H9 (cell line): ENCODE results near the gene TBC1D23. TPM values are rescaled to one million over a fixed set of nuclear protein-coding genes. Genes with fewer than 3 reads are reported as not detected.

Source experiments
- DNase-seq: peaks from one replicate; pipeline ENCODE4 v3.0.0-alpha.2; 2017
- H2AFZ ChIP-seq: one replicate; pipeline ENCODE4 v1.6.1; 2013; ENCODE audit warnings: mild to moderate bottlenecking, low read length, control low read depth, moderate library complexity
- H2AK5ac ChIP-seq: 2 replicates; pipeline ENCODE4 v1.6.1; 2013; ENCODE audit warnings: low read length, control low read depth, mixed read lengths; ENCODE audit not compliant: insufficient read length
- H2BK120ac ChIP-seq: one replicate; pipeline ENCODE4 v1.6.1; 2013; ENCODE audit warnings: low read depth, mild to moderate bottlenecking, low read length, control low read depth, inconsistent platforms; ENCODE audit not compliant: poor library complexity, severe bottlenecking
- H2BK12ac ChIP-seq: 2 replicates; pipeline ENCODE4 v1.6.1; 2013; ENCODE audit warnings: low read length, control low read depth, mixed read lengths, low read depth; ENCODE audit not compliant: insufficient read length
- H2BK15ac ChIP-seq: 2 replicates; pipeline ENCODE4 v1.6.1; 2013; ENCODE audit warnings: low read depth, low read length, control low read depth
- H2BK20ac ChIP-seq: one replicate; pipeline ENCODE4 v1.6.1; 2013; ENCODE audit warnings: low read depth, mild to moderate bottlenecking, low read length, control low read depth, inconsistent platforms; ENCODE audit not compliant: poor library complexity, severe bottlenecking
- H2BK5ac ChIP-seq: 2 replicates; pipeline ENCODE4 v1.6.1; 2013; ENCODE audit warnings: low read length, control low read depth, mixed read lengths; ENCODE audit not compliant: insufficient read length
- H3K14ac ChIP-seq: 2 replicates; pipeline ENCODE4 v1.6.1; 2013; ENCODE audit warnings: low read length, control low read depth; ENCODE audit not compliant: insufficient read depth
- H3K18ac ChIP-seq: 2 replicates; pipeline ENCODE4 v1.6.1; 2013; ENCODE audit warnings: low read depth, mild to moderate bottlenecking, mixed read lengths, low read length, control low read depth; ENCODE audit not compliant: insufficient read length
- H3K23ac ChIP-seq: 2 replicates; pipeline ENCODE4 v1.6.1; 2013; ENCODE audit warnings: low read length, control low read depth, mixed read lengths, low read depth; ENCODE audit not compliant: insufficient read length
- H3K23me2 ChIP-seq: 2 replicates; pipeline ENCODE4 v1.6.1; 2013; ENCODE audit warnings: low read depth, mild to moderate bottlenecking, mixed read lengths, low read length, control low read depth; ENCODE audit not compliant: insufficient read length, poor library complexity, severe bottlenecking
- H3K27ac ChIP-seq: 2 replicates; pipeline ENCODE4 v1.5.1; 2013; ENCODE audit warnings: low read length, control low read depth, mixed read lengths, low read depth; ENCODE audit not compliant: insufficient read length
- H3K27me3 ChIP-seq: 2 replicates; pipeline ENCODE4 v1.6.1; 2013; ENCODE audit warnings: low read length, control low read depth, inconsistent platforms; ENCODE audit not compliant: insufficient read depth
- H3K4ac ChIP-seq: 2 replicates; pipeline ENCODE4 v1.6.1; 2013; ENCODE audit warnings: low read depth, mild to moderate bottlenecking, control low read depth, inconsistent platforms, low read length, moderate library complexity
- H3K4me1 ChIP-seq: 2 replicates; pipeline ENCODE4 v1.6.1; 2013; ENCODE audit warnings: low read length, control low read depth, inconsistent platforms; ENCODE audit not compliant: insufficient read depth
- H3K4me2 ChIP-seq: 2 replicates; pipeline ENCODE4 v1.6.1; 2013; ENCODE audit warnings: low read length, control low read depth, mixed read lengths; ENCODE audit not compliant: insufficient read length, insufficient read depth
- H3K56ac ChIP-seq: 2 replicates; pipeline ENCODE4 v1.6.1; 2013; ENCODE audit warnings: low read depth, mild to moderate bottlenecking, mixed read lengths, low read length, control low read depth; ENCODE audit not compliant: insufficient read length
- H3K79me1 ChIP-seq: 2 replicates; pipeline ENCODE4 v1.6.1; 2013; ENCODE audit warnings: low read depth, mild to moderate bottlenecking, moderate library complexity, low read length, control low read depth, inconsistent platforms; ENCODE audit not compliant: insufficient read depth, poor library complexity, severe bottlenecking
- H3K79me2 ChIP-seq: 2 replicates; pipeline ENCODE4 v1.6.1; 2013; ENCODE audit warnings: low read length, control low read depth, inconsistent platforms; ENCODE audit not compliant: insufficient read depth
- H3K9ac ChIP-seq: 2 replicates; pipeline ENCODE4 v1.6.1; 2013; ENCODE audit warnings: low read length, control low read depth, mixed read lengths; ENCODE audit not compliant: insufficient read length; ENCODE audit errors: extremely low read depth
- H3K9me3 ChIP-seq: one replicate; pipeline ENCODE4 v1.6.1; 2013; ENCODE audit warnings: low read depth, low read length, inconsistent platforms; ENCODE audit not compliant: control insufficient read depth
- H3T11ph ChIP-seq: one replicate; pipeline ENCODE4 v1.6.1; 2013; ENCODE audit warnings: mild to moderate bottlenecking, low read length, control low read depth, inconsistent platforms
- H4K20me1 ChIP-seq: one replicate; pipeline ENCODE4 v1.6.1; 2013; ENCODE audit not compliant: control insufficient read depth, insufficient read length, insufficient read depth
- H4K5ac ChIP-seq: 2 replicates; pipeline ENCODE4 v1.6.1; 2013; ENCODE audit warnings: low read depth, mild to moderate bottlenecking, mixed read lengths, low read length, control low read depth; ENCODE audit not compliant: insufficient read length
- H4K8ac ChIP-seq: replicated peaks from 2 replicates; pipeline ENCODE4 v1.6.1; 2013; ENCODE audit warnings: low read length, control low read depth, mixed read lengths, low read depth; ENCODE audit not compliant: insufficient read length
- H4K91ac ChIP-seq: 2 replicates; pipeline ENCODE4 v1.6.1; 2013; ENCODE audit warnings: low read depth, mild to moderate bottlenecking, moderate library complexity, mixed read lengths, low read length, control low read depth; ENCODE audit not compliant: insufficient read length
- H3K27ac Mint-ChIP-seq, 3 experiments: 2 replicates in 2 of 3; 3 replicates in 1 of 3; pipeline ENCODE4 v1.8.0; 2020 to 2021; ENCODE audit warnings: mixed read lengths in 3 of 3, mild to moderate bottlenecking in 1 of 3, moderate library complexity in 1 of 3
- H3K27me3 Mint-ChIP-seq: 2 replicates; pipeline ENCODE4 v1.8.0; 2021; ENCODE audit warnings: low read depth, mild to moderate bottlenecking, moderate library complexity, mixed read lengths
- H3K36me3 Mint-ChIP-seq, 3 experiments: 2 replicates in 2 of 3; 3 replicates in 1 of 3; pipeline ENCODE4 v1.8.0; 2020 to 2021; ENCODE audit warnings: low read depth in 3 of 3, mixed read lengths in 3 of 3; ENCODE audit not compliant: insufficient read depth in 1 of 3
- H3K4me1 Mint-ChIP-seq, 2 experiments: 2 replicates each; pipeline ENCODE4 v1.8.0; 2020; ENCODE audit warnings: mixed read lengths in 2 of 2
- H3K4me3 Mint-ChIP-seq, 2 experiments: 2 replicates in 1 of 2; 3 replicates in 1 of 2; pipeline ENCODE4 v1.8.0; 2020 to 2021; ENCODE audit warnings: mild to moderate bottlenecking in 2 of 2, mixed read lengths in 2 of 2, moderate library complexity in 1 of 2
- H3K9me3 Mint-ChIP-seq, 2 experiments: 2 replicates in 1 of 2; 3 replicates in 1 of 2; pipeline ENCODE4 v1.8.0; 2020; ENCODE audit warnings: mild to moderate bottlenecking in 2 of 2, mixed read lengths in 2 of 2, moderate library complexity in 1 of 2
- CTCF ChIP-seq: fragments of 200-600 bp; sonication (generic); conservative IDR thresholded peaks from 3 replicates; pipeline ENCODE4 v1.8.0; 2021; ENCODE audit warnings: antibody characterized with exemption, mild to moderate bottlenecking
- WGBS: extraction: QIAGEN DNeasy Blood & Tissue Kit; methylation state at CpG from one replicate; pipeline ENCODE4 v1.1.7; 2013; ENCODE audit warnings: missing lambda C conversion rate, low lambda C conversion rate, mixed read lengths; ENCODE audit not compliant: insufficient read length; ENCODE audit errors: extremely low coverage; 5-methylcytosine and 5-hydroxymethylcytosine counted together
- total RNA-seq: library from RNA; stranded (reverse); gene quantifications from 2 replicates; pipeline ENCODE4 v1.2.1, GENCODE V29; 2021

The TBC1D23 gene
- total RNA-seq, 1 experiment from 2014 or later = 37.1 TPM

- Histone ChIP-seq H3K23ac (no peak overlapping the region), H2BK15ac (no peak overlapping the region), H3K27ac (no peak overlapping the region), H3T11ph (no peak overlapping the region), H2AFZ (no peak overlapping the region), H4K91ac (no peak overlapping the region), H3K4me1 (no peaks in the 10 kb centered on the region), H3K56ac (no peak overlapping the region), H2BK120ac (no peak overlapping the region), H3K4me2 (no peak overlapping the region), H3K79me2 (no peaks in the 10 kb centered on the region), H4K8ac (no peak overlapping the region), H3K9me3 (no peaks in the 10 kb centered on the region), H3K14ac (no peak overlapping the region), H3K9ac (no peak overlapping the region), H3K79me1 (no peaks in the 10 kb centered on the region), H2BK5ac (no peak overlapping the region), H3K27me3 (no peaks in the 10 kb centered on the region), H2BK20ac (no peak overlapping the region), H3K18ac (no peak overlapping the region), H2AK5ac (no peak overlapping the region), H2BK12ac (no peak overlapping the region), H4K20me1 (no peaks in the 10 kb centered on the region), H3K4ac (no peak overlapping the region), H3K23me2 (peaks cover 5% of the 10 kb centered on the region), H4K5ac (no peak overlapping the region)
- WGBS = no CpG with 5 or more reads among the region's 10 CpGs
- TF ChIP-seq CTCF = no peak
- peaks cover 3 to 24% (median 19%) of the 10 kb centered on the region in 3 experiments; a peak in 6 of 7 replicates for H3K36me3 Mint-ChIP-seq
- no peaks in the 10 kb centered on the region for H3K9me3 Mint-ChIP-seq
- peaks cover 16% of the 10 kb centered on the region in 2 experiments for H3K4me1 Mint-ChIP-seq
- no peak overlapping the region for H3K27ac Mint-ChIP-seq
- H3K27me3 Mint-ChIP-seq = peaks cover 8% of the 10 kb centered on the region
- no peak overlapping the region for H3K4me3 Mint-ChIP-seq
- DNase-seq = no peak
These were observed 78.1 kb downstream of the TBC1D23 start for GRCh38 chr3:100338911-100339310.
